Renal cortex interstitium (tissue), 11 donors: ENCODE measurements around the gene DNAJB7. TPM values are rescaled to one million over a fixed set of nuclear protein-coding genes. Genes with fewer than 3 reads are reported as not detected.
"Not testable (repeated sequence)": the region's sequence is repeated elsewhere in the genome, so short reads cannot be mapped to it uniquely, and the experiment has no call there.

Source experiments
- DNase-seq, 11 donors: peaks; one replicate each; pipeline ENCODE4 v3.0.0-alpha.2; 2013; ENCODE audit warnings: low read depth in 9 of 11, low spot score in 4 of 11; ENCODE audit errors: extremely low read depth in 1 of 11
- polyA plus RNA-seq, 3 donors: library from polyadenylated mRNA; unstranded; fragments of 120-200 nt; gene quantifications; one replicate each; pipeline ENCODE4 v1.2.1, GENCODE V29; 2013; ENCODE audit not compliant: insufficient read length in 3 of 3

Gene DNAJB7
- polyA plus RNA-seq, 3 donors: 0.29 to 1.0 (median 0.31) TPM

- DNase-seq: peak in 5 of 11 donors; percentile 14 to 27 (median 21)
Measured at GRCh38 chr22:40855979-40856512, 5.9 kb downstream of the DNAJB7 start.

DNA sequence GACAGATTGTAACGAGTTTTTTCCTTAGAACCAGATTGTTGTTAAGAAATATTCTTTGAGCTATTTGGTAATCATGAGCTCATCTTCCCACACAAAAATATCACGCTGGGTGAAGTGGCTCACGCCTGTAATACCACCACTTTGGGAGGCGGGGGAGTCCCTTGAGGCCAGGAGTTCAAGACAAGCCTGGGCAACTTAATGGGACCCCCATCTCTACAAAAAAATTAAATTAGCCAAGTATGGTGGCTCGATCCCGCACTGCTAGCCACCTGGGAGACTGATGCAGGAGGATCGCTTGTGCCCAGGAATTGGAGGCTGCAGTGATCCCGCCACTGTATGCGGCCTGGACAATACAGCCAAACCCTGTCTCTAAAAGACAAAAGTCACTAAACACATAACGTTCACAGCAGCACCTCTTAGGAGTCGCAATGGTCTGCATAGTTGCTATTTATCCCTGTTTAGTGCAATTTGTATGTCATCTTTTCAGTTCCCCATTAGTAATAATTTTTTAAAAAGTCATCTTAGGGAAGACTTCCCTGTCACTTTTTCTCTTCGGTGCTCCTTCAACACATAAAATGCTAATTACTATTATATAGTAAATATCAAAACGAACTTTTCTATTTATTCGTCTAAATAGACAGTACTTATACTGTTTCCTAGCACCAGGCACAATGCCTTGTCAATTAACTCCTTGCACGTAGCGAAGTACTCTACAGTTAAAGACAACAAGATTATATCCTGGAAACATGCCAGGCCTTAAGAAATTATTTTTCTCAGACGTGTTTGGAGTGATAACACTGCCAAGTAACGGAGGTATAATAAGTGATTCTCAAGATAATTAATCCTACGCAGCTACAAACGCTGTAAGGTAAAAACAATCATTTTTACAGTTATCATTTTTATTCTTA lies 6.6 kb downstream of the DNAJB7 start:
- no peak for DNase-seq

- no peak for DNase-seq
Measured at GRCh38 chr22:40853961-40854360, 8.0 kb downstream of the DNAJB7 start.

DNA sequence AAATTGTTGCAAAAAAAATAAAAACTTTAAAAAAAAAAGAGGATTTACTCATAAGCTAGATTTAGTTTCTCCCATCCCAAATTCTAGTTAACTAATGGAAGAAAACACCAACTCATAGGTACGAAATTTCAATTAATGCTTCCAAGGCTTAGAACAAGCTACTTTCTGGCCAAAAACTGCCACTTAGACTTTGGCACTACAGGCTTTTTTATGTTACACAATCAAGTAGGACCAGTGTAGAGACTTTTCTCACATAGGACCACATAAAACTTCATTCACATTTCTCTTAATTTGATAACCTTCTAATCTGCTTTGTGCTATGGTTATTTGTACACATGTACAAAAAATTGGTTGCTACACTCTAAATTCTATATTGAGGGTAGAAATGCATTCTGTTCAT lies 8.6 kb downstream of the DNAJB7 start:
- DNase-seq: no peak

- DNase-seq: not testable (repeated sequence)
Measured at GRCh38 chr22:40845816-40846215, 16.1 kb downstream of the DNAJB7 start.

DNA sequence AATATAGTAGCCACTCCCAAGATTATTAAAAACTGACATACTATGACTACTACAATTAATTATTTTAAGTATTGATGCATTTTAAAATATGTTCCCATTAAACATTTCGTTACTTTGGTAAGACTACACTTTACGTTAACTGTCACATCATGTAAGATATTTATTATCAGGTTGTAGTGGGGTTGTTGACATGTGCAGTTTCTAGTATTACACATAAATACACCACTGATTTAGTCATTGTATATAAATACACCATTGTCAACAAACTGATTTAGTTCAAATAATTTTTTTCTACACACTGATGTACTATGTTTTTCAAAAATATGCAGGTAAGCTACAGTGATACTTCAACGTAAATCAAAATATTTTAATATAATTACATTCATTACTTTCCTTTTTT lies 17.0 kb downstream of the DNAJB7 start:
- no peak for DNase-seq

DNA sequence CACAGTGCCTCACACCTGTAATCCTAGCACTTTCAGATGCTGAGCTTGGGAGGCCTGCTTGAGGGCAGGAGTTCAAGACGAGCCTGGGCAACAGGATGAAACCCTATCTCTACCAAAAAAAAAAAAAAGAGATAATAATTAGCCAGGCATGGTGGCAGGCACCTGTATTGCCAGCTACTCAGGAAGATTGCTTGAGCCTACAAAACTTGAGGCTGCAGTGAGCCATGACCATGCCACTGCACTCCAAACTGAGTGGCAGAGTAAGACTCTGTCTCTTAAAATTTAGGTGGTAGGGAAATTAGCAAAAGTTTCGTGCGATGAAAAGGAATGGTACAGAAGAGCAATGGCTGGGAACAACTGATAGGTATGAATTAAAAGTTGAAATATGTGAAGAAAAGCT lies 23.4 kb downstream of the DNAJB7 start:
- no peak for DNase-seq

DNA sequence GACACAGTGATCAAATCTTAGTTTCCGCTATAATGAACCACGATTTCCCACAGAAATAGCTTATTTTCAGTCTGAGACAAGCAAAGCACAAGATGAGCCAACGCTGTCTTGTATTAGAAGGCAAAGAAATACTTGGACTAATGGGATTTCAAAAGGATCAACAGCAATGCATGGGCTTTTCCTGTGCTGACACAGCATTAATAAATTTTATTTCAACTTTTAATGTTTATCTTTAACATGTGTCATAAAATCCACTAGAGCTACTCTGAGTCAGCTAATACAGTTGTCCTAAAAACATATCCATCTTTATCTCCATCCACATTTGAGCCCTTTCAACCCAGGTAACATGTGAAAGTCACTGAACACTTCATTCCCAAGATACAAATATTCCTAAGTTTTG lies 27.3 kb downstream of the DNAJB7 start:
- DNase-seq: no peak

- peak in 1 of 11 donors; percentile 4 for DNase-seq
Measured at GRCh38 chr22:40829131-40829530, 32.8 kb downstream of the DNAJB7 start.

- DNase-seq: no peak
Measured at GRCh38 chr22:40826984-40827741, 34.8 kb downstream of the DNAJB7 start.

GRCh38 chr22:40826292-40826691 lies 35.6 kb downstream of the DNAJB7 start:
- DNase-seq: not testable (repeated sequence)

- DNase-seq: no peak
Measured at GRCh38 chr22:40823426-40823825, 38.5 kb downstream of the DNAJB7 start.

- peak in 2 of 11 donors; percentile 4 to 42 for DNase-seq
Measured at GRCh38 chr22:40819599-40820140, 42.2 kb downstream of the DNAJB7 start.

DNA sequence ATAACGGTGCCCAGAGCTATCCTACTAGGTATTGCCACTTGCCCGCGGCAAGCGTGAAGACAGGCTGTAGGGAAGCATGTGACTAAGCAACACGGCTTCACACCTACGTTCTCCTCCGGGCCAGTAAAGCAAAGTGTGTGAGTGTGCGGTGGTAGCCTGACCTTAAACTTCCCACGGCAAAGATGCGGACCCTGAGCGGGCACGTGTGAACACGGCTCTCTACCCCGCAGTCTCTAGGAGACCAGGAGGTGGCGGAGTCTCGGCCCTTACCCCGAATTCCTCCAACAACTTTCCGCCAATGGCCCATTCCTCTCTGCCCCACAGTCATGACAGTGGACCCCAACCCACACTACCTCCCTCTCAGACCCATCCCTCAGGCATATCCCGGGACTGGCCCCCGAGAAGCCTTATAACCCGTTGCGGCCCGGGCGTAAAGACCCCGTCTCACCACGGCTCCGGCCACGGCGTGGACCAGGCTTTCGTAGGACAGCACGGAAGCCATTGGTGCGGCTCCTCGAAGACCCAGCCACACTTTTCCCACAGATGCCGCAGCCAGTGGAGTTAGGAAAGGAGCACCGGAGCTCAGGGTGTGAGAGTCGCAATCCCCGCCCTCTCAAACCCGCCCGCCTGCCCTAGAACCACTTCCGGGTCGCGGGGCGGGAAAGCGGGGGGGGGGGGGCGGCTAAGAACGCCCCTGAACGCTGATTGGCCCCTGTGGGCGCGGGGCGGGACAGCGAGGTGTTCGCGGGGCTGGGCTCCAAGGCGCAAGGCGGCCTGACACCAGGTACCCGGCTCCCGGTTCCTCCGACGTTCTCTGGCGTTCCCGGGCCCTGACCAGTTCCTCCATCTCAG lies 42.9 kb downstream of the DNAJB7 start, which contains the start of gene SLC25A17:
Gene SLC25A17 (minus strand): TSS at position 600 of the 852 bp plus-strand sequence. CDS start 98 bp downstream, at position 502.
- peak; percentile 47 to 87 (median 76) for DNase-seq

GRCh38 chr22:40818192-40818746 lies 43.6 kb downstream of the DNAJB7 start:
- DNase-seq: no peak

GRCh38 chr22:40817737-40818136 lies 44.2 kb downstream of the DNAJB7 start:
- no peak for DNase-seq

DNA sequence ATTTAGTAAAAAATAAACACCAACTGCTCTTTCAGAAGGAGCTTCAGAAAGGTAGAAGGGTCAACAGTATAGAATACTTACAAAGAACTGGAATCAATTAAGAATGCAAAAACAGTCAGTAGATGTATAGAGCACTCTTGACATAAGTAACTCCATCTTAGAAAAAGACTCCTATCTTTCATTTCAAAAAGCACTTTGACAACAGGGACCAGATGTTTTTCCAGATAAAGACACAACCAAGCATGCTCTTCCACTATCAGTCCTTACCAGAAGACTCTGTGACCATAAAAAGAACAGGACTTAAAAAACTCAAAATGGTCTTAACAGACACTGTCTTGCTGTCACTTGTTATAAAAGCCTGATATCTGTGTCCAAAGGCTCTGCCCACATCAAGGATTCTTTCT lies 48.0 kb downstream of the DNAJB7 start:
- DNase-seq: no peak
